ENCODE data around the gene ADD3. TPM values are rescaled to one million over a fixed set of nuclear protein-coding genes. Genes with fewer than 3 reads are reported as not detected.
"Not testable (repeated sequence)": the region's sequence is repeated elsewhere in the genome, so short reads cannot be mapped to it uniquely, and the experiment has no call there.

The ADD3 gene
- total and polyA plus RNA-seq, 10 of the 15 experiments (the other 5 are each of a cell fraction or from before 2014, with no cell fraction given) = 27.3 to 129 (median 67.8) TPM

DNA sequence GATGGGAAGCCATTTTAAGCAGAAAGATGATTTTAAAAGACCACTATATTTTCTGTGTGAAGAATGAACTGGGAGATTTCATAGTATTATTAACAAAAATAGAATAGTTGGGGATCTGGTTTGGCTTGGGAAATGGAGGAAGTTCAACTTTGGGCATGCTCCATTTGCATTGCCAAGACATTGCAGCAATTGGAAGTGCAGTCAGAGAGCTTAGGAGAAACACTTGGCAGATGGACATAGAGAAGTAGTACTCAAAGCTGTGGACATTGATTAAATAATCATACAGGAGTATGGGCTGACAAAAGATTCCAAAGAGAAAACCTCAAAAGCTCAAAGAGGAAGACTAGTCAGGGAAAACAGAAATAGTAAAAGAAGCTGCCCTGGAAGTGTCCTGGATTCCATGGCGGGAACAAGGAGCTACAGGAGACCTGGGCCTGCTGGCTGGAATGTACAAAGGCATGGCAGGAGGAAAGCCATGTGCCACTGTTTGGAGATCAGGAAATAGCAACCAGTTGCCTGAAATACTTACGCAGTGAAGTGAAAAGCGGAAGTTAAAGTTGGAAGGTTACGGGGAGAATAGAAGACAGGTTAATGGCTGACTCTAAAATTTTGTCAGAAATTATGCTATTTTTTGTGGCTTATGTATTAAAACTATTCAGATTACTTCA lies 106.0 kb downstream of the ADD3 start:
- Histone ChIP-seq H4K20me1 (ENCODE audit: control insufficient read depth, insufficient read depth) (no peaks in the 10 kb centered on the region), H3K27me3 (replicated peaks in 1 of 2; ENCODE audit: control insufficient read depth in 2 of 2, insufficient read depth in 2 of 2, low read length in 1 of 2) (no peaks in the 10 kb centered on the region), H3K4me1 (ENCODE audit: control insufficient read depth, insufficient read depth, low read length) (no peaks in the 10 kb centered on the region), H3K36me3 (ENCODE audit: control insufficient read depth in 2 of 2, insufficient read depth in 2 of 2, low read length in 1 of 2) (peaks cover 0 to 4% of the 10 kb centered on the region in 2 experiments; a peak in 3 of 4 replicates), H3K4me3 (no peak overlapping the region), H3K9me3 (replicated peaks; ENCODE audit: control insufficient read depth, insufficient read depth, low read length) (no peaks in the 10 kb centered on the region), H3K9ac (ENCODE audit: control insufficient read depth, insufficient read depth, low read length) (no peak overlapping the region), H3K27ac (ENCODE audit: control insufficient read depth, insufficient read depth) (no peak overlapping the region), H3K79me2 (ENCODE audit: control insufficient read depth, insufficient read depth, low read length) (no peaks in the 10 kb centered on the region), H2AFZ (ENCODE audit: control insufficient read depth, low read depth, low read length) (no peak overlapping the region), H3K4me2 (ENCODE audit: control insufficient read depth, insufficient read depth) (no peak overlapping the region)
- ATAC-seq (no peak), DNase-seq (ENCODE audit: low read depth, low spot score) (no peak), FAIRE-seq (no peak)
- ChIA-PET CTCF (no interaction called here), SMC1A (ENCODE audit: uncharacterized antibody, unreplicated experiment) (no interaction called here), RAD21 (ENCODE audit: unreplicated experiment) (no interaction called here), POLR2A (no interaction called here)
- 95% methylated on average over 4 of the region's 4 CpGs for WGBS (ENCODE audit: insufficient coverage, insufficient replicate concordance, low lambda C conversion rate, missing lambda C conversion rate)
- intact Hi-C loops (cut with micrococcal nuclease; ENCODE audit: unreplicated experiment) = no loop called here
- TF ChIP-seq TCF12 (IDR thresholded peaks at IDR 0.05; ENCODE audit: low read depth, low read length) = no peak
- no peak for TF ChIP-seq NFIC (IDR thresholded peaks at IDR 0.05; ENCODE audit: low read depth, low read length)
- no peak for TF ChIP-seq ZSCAN29 (IDR thresholded peaks at IDR 0.05)
- no peak for TF ChIP-seq ESRRA (IDR thresholded peaks at IDR 0.05; ENCODE audit: low read length)
- TF ChIP-seq, protein P1, sequence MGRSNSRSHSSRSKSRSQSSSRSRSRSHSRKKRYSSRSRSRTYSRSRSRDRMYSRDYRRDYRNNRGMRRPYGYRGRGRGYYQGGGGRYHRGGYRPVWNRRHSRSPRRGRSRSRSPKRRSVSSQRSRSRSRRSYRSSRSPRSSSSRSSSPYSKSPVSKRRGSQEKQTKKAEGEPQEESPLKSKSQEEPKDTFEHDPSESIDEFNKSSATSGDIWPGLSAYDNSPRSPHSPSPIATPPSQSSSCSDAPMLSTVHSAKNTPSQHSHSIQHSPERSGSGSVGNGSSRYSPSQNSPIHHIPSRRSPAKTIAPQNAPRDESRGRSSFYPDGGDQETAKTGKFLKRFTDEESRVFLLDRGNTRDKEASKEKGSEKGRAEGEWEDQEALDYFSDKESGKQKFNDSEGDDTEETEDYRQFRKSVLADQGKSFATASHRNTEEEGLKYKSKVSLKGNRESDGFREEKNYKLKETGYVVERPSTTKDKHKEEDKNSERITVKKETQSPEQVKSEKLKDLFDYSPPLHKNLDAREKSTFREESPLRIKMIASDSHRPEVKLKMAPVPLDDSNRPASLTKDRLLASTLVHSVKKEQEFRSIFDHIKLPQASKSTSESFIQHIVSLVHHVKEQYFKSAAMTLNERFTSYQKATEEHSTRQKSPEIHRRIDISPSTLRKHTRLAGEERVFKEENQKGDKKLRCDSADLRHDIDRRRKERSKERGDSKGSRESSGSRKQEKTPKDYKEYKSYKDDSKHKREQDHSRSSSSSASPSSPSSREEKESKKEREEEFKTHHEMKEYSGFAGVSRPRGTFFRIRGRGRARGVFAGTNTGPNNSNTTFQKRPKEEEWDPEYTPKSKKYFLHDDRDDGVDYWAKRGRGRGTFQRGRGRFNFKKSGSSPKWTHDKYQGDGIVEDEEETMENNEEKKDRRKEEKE (IDR thresholded peaks at IDR 0.05) = no peak
- TF ChIP-seq NR2C1 (IDR thresholded peaks at IDR 0.05) = no peak
- no peak for TF ChIP-seq SREBF2 (IDR thresholded peaks at IDR 0.05; ENCODE audit: low read length)
- TF ChIP-seq, protein P2, sequence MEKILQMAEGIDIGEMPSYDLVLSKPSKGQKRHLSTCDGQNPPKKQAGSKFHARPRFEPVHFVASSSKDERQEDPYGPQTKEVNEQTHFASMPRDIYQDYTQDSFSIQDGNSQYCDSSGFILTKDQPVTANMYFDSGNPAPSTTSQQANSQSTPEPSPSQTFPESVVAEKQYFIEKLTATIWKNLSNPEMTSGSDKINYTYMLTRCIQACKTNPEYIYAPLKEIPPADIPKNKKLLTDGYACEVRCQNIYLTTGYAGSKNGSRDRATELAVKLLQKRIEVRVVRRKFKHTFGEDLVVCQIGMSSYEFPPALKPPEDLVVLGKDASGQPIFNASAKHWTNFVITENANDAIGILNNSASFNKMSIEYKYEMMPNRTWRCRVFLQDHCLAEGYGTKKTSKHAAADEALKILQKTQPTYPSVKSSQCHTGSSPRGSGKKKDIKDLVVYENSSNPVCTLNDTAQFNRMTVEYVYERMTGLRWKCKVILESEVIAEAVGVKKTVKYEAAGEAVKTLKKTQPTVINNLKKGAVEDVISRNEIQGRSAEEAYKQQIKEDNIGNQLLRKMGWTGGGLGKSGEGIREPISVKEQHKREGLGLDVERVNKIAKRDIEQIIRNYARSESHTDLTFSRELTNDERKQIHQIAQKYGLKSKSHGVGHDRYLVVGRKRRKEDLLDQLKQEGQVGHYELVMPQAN (conservative IDR thresholded peaks at IDR 0.05) = no peak
- no peak for TF ChIP-seq NFYB (IDR thresholded peaks at IDR 0.05; ENCODE audit: insufficient read depth, low read depth, low read length)
- TF ChIP-seq MYB (IDR thresholded peaks at IDR 0.05; ENCODE audit: borderline replicate concordance, low read depth, low read length) = no peak
- BruUV-seq (replicated peaks) = TSS peak; percentile 38
- in situ Hi-C loops (cut with MboI) = no loop called here

DNA sequence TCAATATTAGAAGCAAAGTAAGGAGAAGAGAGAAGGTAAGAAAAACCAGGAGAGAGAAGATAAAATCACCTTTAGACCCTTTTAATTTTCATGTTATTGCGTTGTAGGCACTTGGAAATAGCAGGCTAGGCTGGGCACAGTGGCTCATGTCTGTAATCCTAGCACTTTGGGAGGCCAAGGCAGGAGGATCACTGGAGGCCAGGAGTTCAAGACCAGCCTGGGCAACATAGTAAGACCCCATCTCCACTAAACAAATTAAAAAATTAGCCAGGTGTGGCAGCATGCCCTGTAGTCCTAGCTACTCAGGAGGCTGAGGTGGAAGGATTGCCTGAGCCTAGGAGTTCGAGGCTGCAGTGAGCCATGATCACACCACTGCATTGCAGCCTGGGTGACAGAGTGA lies 106.9 kb downstream of the ADD3 start:
- H3K4me3 ChIP-seq; CTCF ChIA-PET; intact Hi-C loops (cut with micrococcal nuclease; ENCODE audit: unreplicated experiment); H4K20me1 ChIP-seq (ENCODE audit: control insufficient read depth, insufficient read depth); H3K4me2 ChIP-seq (ENCODE audit: control insufficient read depth, insufficient read depth); in situ Hi-C loops (cut with MboI); H3K27ac ChIP-seq (ENCODE audit: control insufficient read depth, insufficient read depth); H3K27me3 ChIP-seq (replicated peaks in 1 of 2; ENCODE audit: control insufficient read depth in 2 of 2, insufficient read depth in 2 of 2, low read length in 1 of 2); FAIRE-seq; H3K9me3 ChIP-seq (replicated peaks; ENCODE audit: control insufficient read depth, insufficient read depth, low read length); ATAC-seq; BruUV-seq (replicated peaks); H3K9ac ChIP-seq (ENCODE audit: control insufficient read depth, insufficient read depth, low read length); H2AFZ ChIP-seq (ENCODE audit: control insufficient read depth, low read depth, low read length); H3K79me2 ChIP-seq (ENCODE audit: control insufficient read depth, insufficient read depth, low read length); H3K4me1 ChIP-seq (ENCODE audit: control insufficient read depth, insufficient read depth, low read length); DNase-seq (ENCODE audit: low read depth, low spot score); H3K36me3 ChIP-seq (ENCODE audit: control insufficient read depth in 2 of 2, insufficient read depth in 2 of 2, low read length in 1 of 2); SMC1A ChIA-PET (ENCODE audit: uncharacterized antibody, unreplicated experiment): not testable (repeated sequence)
- 100% methylated on average over 2 of the region's 2 CpGs for WGBS (ENCODE audit: insufficient coverage, insufficient replicate concordance, low lambda C conversion rate, missing lambda C conversion rate)
- POLR2A ChIA-PET = interaction anchor here (0.7 kb wide), 1 partner anchor 9 kb away, joined by 7 read pairs; no protein-coding TSS in a partner anchor
- RAD21 ChIA-PET (ENCODE audit: unreplicated experiment) = interaction anchor here (1.3 kb wide), 1 partner anchor 40 kb away, joined by 3 read pairs; no protein-coding TSS in a partner anchor

All from GM12878 (cell line).